ENCODE results near the gene TUBGCP6. TPM values are rescaled to one million over a fixed set of nuclear protein-coding genes. Genes with fewer than 3 reads are reported as not detected.

Gene TUBGCP6
- total and polyA plus RNA-seq, 2 donors (not counting 3 experiments of a cell fraction or from before 2014, with no cell fraction given), result 33.1 to 45.3 TPM

DNA sequence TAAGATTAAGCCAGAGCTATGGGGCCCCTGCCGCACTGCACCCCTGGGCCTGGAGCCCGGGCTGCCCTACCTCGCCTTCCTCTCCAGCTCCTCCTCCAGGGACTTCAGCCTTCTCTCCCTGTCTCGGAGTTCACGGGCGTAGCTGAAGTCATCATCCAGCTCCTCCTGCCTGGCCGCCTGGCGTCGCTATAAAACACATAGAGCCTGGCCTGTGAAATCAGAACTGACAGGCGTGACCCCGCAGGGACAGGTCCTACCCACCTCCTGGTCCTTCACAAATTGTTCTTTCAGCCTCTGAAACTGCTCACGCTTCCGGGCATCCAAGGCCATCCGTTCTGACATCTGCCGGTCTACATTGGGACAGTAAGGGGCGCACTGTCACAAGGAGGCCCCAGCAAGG, 20.8 kb downstream of the TUBGCP6 start:
- no peak overlapping the region for H3K9ac ChIP-seq (replicated peaks; ENCODE audit: extremely low read depth, insufficient read depth, low read length)
- no peak overlapping the region for H3K4me3 ChIP-seq (replicated peaks in 1 of 3; ENCODE audit: insufficient read depth in 1 of 3, low read depth in 1 of 3, low read length in 3 of 3)
- H3K4me2 ChIP-seq (ENCODE audit: insufficient read depth, low read length), result no peak overlapping the region
- no TSS peak for BruUV-seq (replicated peaks)
- H3K79me2 ChIP-seq (ENCODE audit: control insufficient read depth, insufficient read depth, low read length), result no peaks in the 10 kb centered on the region
- peaks cover 4 to 50% of the 10 kb centered on the region in 2 experiments for H3K36me3 ChIP-seq (ENCODE audit: control insufficient read depth in 2 of 2, extremely low read depth in 1 of 2, insufficient read depth in 2 of 2, low read length in 2 of 2)
- no peaks in the 10 kb centered on the region for H3K9me1 ChIP-seq (replicated peaks; ENCODE audit: control insufficient read depth, extremely low read depth, insufficient read depth, low read length)
- H3K9me3 ChIP-seq (replicated peaks; ENCODE audit: control insufficient read depth, insufficient read depth, low read length), result no peaks in the 10 kb centered on the region
- H4K20me1 ChIP-seq (replicated peaks; ENCODE audit: control insufficient read depth, extremely low read depth, insufficient read depth, low read length), result no peaks in the 10 kb centered on the region
- intact Hi-C loops (cut with micrococcal nuclease) (no loop called here), dilution Hi-C loops (cut with MboI; ENCODE audit: extremely low pct_ligation_motif_present, low sequenced_read_pairs) (no loop called here)
- no peak for TF ChIP-seq MYC (IDR thresholded peaks at IDR 0.05; ENCODE audit: low read depth, low read length)
- DNase-seq (ENCODE audit: low read depth, low spot score) (no peak), FAIRE-seq (no peak)
- no peak overlapping the region for H3K27ac ChIP-seq (ENCODE audit: insufficient read depth, low read depth, low read length)
- H2AFZ ChIP-seq (ENCODE audit: low read depth, low read length), result no peak overlapping the region
- H3K27me3 ChIP-seq (ENCODE audit: control insufficient read depth in 2 of 2, insufficient read depth in 2 of 2, low read length in 2 of 2), result no peaks in the 10 kb centered on the region
- no peaks in the 10 kb centered on the region for H3K4me1 ChIP-seq (ENCODE audit: control insufficient read depth, extremely low read depth, insufficient read depth, low read length)
- POLR2A ChIA-PET, result no interaction called here
- CTCF ChIA-PET, result interaction anchor here (1.3 kb wide), 1 partner anchor 17 kb away, joined by 3 read pairs; no protein-coding TSS in a partner anchor

DNA sequence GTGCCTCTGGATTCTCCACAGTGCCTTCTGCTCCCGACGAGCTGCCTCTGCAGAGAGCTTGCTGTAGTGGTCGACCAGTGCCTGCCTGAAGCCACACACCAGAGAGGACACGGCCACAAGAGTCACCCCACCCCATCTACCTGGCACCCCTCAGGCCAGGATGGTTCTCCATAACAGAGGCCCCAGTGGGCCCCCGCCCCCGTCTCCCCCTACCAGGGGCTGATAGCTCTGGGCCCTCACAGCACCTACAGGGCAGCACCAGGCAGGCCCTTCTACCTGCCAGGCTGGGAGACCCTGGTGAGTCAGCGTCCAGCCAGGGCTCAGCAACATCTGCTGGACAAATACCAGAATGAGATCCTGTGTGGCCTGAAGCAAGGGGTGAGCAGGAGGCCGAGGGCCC, 22.3 kb downstream of the TUBGCP6 start:
- dilution Hi-C loops (cut with MboI; ENCODE audit: extremely low pct_ligation_motif_present, low sequenced_read_pairs), result no loop called here
- no peaks in the 10 kb centered on the region for H3K9me1 ChIP-seq (replicated peaks; ENCODE audit: control insufficient read depth, extremely low read depth, insufficient read depth, low read length)
- DNase-seq (ENCODE audit: low read depth, low spot score) (no peak), FAIRE-seq (no peak)
- no peak overlapping the region for H3K9ac ChIP-seq (replicated peaks; ENCODE audit: extremely low read depth, insufficient read depth, low read length)
- H3K4me2 ChIP-seq (ENCODE audit: insufficient read depth, low read length), result no peak overlapping the region
- intact Hi-C loops (cut with micrococcal nuclease), result no loop called here
- H3K79me2 ChIP-seq (ENCODE audit: control insufficient read depth, insufficient read depth, low read length), result no peaks in the 10 kb centered on the region
- H3K4me1 ChIP-seq (ENCODE audit: control insufficient read depth, extremely low read depth, insufficient read depth, low read length), result no peaks in the 10 kb centered on the region
- H3K4me3 ChIP-seq (replicated peaks in 1 of 3; ENCODE audit: insufficient read depth in 1 of 3, low read depth in 1 of 3, low read length in 3 of 3), result no peak overlapping the region
- ChIA-PET POLR2A (no interaction called here), CTCF (interaction anchor here (1.0 to 1.7 kb wide), 3 partner anchors 14 to 292 kb away, joined by 3 to 6 read pairs (median 4); no protein-coding TSS in a partner anchor)
- H3K9me3 ChIP-seq (replicated peaks; ENCODE audit: control insufficient read depth, insufficient read depth, low read length), result no peaks in the 10 kb centered on the region
- TF ChIP-seq MYC (IDR thresholded peaks at IDR 0.05; ENCODE audit: low read depth, low read length), result no peak
- TF ChIP-seq POLR2A (IDR thresholded peaks at IDR 0.05; ENCODE audit: low read depth, low read length), result no peak
- H4K20me1 ChIP-seq (replicated peaks; ENCODE audit: control insufficient read depth, extremely low read depth, insufficient read depth, low read length), result no peaks in the 10 kb centered on the region
- BruUV-seq (replicated peaks), result no TSS peak
- H2AFZ ChIP-seq (ENCODE audit: low read depth, low read length), result no peak overlapping the region
- H3K27me3 ChIP-seq (ENCODE audit: control insufficient read depth in 2 of 2, insufficient read depth in 2 of 2, low read length in 2 of 2), result no peaks in the 10 kb centered on the region
- H3K27ac ChIP-seq (ENCODE audit: insufficient read depth, low read depth, low read length), result no peak overlapping the region
- H3K36me3 ChIP-seq (ENCODE audit: control insufficient read depth in 2 of 2, extremely low read depth in 1 of 2, insufficient read depth in 2 of 2, low read length in 2 of 2), result peaks cover 13 to 59% of the 10 kb centered on the region in 2 experiments

All from endothelial cell of umbilical vein (primary cell).